GM21515 (cell line): ENCODE data around the gene PIP5K1A.
"Not testable (repeated sequence)": the region's sequence is repeated elsewhere in the genome, so short reads cannot be mapped to it uniquely, and the experiment has no call there.

Experiments
- ATAC-seq: cut with Tn5 transposase; IDR thresholded peaks from one replicate; pipeline ENCODE4 v1.9.1; 2021; ENCODE audit not compliant: unreplicated experiment

Gene PIP5K1A

GRCh38 chr1:151254217-151255213, 56.2 kb downstream of the PIP5K1A start, which contains the start of gene PSMD4:
Gene PSMD4, plus strand, starts transcription at chr1:151254734. Its CDS starts 49 bp downstream, at chr1:151254783.
- ATAC-seq, result peak; percentile 87

DNA sequence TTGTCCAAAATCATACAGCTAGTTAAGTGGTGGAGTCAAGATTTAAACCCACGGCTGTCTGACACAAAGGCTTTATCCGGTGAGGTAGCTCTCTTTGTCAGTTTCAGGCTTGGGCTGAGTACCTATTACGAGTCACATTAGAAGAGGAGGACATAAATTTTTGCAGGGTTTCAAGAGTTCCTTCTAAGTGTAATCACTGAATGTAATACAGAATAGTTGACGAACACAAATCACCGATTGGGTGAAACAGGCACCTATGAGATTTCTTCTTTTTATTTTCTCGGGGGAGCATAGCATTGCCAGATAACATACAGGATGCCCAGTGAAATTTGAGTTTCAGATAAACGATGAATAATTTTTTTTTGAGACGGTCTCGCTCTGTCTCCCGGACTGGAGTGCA, 57.0 kb downstream of the PIP5K1A start:
- ATAC-seq, result no peak

GRCh38 chr1:151259351-151259750, 61.0 kb downstream of the PIP5K1A start:
- no peak for ATAC-seq

DNA sequence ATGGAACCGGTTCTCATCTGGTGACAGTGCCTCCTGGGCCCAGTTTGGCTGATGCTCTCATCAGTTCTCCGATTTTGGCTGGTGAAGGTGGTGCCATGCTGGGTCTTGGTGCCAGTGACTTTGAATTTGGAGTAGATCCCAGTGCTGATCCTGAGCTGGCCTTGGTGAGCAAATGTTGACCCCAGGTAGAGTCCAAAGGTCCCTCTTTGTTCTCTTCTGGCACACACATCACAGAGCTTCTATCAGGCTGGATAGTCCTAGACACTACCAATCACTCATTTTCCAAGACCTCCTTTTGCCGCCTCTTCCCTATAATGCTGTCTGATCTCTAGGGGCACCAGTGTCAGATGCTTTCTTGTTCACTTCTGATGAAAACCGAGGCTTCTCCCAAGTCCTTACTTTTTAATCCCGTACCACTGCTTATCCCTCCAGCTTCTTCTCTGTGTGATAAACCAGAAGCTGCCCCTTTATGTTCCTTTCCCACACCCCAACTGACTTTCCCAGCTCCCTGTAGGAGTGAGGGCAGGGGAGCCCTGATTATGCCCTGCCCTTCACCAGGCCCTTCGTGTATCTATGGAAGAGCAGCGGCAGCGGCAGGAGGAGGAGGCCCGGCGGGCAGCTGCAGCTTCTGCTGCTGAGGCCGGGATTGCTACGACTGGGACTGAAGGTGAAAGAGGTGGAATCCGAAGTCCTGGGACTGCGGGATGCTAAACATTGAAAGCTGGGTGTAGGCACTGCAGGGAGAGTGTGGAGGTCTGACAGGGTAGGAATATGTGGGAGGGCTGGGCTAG, 67.3 kb downstream of the PIP5K1A start:
- no peak for ATAC-seq

- ATAC-seq, result no peak
Observed at GRCh38 chr1:151266315-151266714, 68.0 kb downstream of the PIP5K1A start.

GRCh38 chr1:151266821-151267220, 68.5 kb downstream of the PIP5K1A start:
- ATAC-seq, result no peak

DNA sequence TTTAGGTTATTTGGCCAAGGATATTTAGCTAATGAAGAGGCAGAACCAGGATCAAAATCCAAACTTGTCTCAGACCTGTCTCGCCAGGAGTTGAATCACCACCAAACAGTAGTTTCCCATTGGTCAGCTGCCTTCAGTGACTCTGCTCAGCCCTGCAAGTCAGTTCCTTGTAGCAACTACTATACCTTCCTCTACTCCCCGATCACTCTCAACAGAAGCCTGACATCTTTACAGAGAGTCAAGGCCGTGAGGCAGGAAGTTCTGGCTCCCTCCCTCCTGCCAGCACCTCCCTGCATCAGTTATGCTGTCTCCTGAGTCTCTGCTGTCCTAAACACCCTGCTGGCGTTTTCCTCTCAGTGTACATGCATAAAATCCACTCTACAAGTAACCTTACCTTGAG, 69.4 kb downstream of the PIP5K1A start:
- no peak for ATAC-seq

DNA sequence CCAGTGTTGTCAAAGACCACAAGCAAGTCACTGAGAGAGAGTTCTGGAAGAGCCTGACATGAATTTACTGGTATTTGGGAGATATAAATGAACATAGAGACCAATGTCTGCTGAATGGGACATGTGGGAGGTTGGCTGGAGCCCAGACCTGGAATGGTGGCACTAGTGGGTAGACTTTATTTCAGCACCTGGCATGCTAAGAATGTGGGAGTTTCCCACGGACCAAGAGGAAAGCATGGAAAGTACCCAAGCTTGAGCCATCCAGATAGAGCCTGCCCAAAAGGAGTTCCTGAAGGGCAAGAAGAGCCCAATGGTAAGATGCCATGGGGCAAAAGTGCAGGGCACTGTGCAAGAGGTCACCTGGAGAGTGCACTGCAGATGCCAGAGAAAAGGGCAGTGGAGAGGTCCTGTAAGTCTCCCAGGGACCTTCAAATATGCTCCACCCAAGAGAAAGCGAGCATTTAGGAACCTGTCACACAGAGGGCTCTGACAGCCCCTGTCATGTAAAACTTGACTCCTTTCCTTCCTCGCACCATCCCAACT, 75.6 kb downstream of the PIP5K1A start:
- no peak for ATAC-seq

GRCh38 chr1:151275341-151275740, 77.0 kb downstream of the PIP5K1A start:
- ATAC-seq, result not testable (repeated sequence)

- ATAC-seq, result no peak
Observed at GRCh38 chr1:151277249-151277648, 78.9 kb downstream of the PIP5K1A start.

- ATAC-seq, result peak; percentile 31
Observed at GRCh38 chr1:151281225-151281968, 83.0 kb downstream of the PIP5K1A start.

DNA sequence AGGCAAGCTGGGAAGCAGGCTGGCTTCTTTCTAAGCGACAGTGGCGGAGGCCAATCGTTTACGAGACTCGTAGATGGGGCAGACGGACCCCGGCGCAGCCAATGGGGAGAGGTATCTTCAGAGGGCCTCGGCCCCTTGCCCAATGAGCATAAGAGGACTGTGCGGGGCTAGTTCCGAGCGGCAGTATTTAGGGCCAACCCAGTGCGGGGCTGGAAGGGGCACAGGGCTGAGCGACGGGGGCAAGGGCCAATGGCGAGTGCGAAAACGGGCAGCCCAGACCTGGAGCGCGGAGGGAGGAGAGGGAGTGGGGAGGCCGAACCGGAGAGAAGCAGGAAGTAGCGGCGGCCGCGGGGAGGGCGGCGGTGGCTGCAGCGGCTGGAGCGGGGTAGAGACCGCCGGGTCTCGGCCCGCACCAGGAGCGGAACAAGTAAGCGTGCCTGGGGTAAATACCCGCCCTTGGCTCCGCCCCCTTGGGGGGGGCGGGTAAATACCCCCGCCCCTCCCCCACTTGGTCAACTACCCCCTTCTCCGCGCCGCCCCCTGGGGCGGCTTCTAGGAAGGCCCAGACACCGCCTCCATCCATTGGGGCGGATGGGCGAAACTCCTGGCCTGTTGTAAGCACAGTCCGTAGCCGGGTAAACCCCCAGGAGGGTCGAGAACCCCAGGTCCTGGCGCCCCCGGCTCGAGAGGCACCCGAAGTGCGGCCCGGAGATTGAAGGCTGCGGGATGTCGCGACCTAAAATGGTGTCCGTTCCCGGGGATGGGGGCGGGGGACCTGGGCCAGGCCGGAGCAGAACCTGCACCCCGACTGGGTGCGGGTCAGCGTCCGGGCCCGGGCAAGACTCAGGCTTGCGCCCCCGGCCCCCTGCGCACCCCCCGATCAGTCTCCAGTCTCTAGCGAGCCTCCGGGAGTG, 83.9 kb downstream of the PIP5K1A start, which contains the start of gene ZNF687:
Gene ZNF687 (plus strand): TSS at position 331 of the 914 bp plus-strand sequence. CDS start 3,993 bp downstream, outside the sequence.
- ATAC-seq, result peak; percentile 81

GRCh38 chr1:151282883-151283725, 84.8 kb downstream of the PIP5K1A start:
- ATAC-seq, result no peak

DNA sequence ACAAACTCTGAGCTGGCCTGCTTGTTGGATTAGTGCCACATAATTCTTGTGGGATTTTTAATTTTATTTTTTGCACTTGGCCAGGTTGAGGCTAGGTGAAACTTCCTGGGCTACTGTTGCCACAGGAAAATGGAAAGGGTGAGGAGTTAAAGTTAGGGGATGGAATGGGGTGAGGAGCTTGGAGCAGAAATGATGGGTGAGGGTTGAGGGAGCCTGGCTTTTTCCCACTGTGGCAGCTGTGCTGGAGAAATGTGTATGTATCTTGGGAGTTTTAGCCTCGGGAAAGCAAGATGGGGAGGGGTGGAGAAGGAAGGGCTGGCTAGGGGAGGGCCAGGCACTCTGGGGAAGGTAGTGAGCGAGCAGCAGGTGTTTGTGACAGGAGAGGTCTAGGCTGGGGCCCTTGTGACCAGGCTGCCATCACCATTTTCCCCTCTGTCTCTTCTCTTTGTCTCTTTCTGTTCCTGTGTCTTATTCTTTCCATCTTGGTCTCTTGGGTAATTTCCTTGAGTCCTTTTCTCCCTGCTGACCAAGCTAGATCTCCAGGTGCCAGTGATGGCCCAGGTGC, 85.7 kb downstream of the PIP5K1A start:
- no peak for ATAC-seq

DNA sequence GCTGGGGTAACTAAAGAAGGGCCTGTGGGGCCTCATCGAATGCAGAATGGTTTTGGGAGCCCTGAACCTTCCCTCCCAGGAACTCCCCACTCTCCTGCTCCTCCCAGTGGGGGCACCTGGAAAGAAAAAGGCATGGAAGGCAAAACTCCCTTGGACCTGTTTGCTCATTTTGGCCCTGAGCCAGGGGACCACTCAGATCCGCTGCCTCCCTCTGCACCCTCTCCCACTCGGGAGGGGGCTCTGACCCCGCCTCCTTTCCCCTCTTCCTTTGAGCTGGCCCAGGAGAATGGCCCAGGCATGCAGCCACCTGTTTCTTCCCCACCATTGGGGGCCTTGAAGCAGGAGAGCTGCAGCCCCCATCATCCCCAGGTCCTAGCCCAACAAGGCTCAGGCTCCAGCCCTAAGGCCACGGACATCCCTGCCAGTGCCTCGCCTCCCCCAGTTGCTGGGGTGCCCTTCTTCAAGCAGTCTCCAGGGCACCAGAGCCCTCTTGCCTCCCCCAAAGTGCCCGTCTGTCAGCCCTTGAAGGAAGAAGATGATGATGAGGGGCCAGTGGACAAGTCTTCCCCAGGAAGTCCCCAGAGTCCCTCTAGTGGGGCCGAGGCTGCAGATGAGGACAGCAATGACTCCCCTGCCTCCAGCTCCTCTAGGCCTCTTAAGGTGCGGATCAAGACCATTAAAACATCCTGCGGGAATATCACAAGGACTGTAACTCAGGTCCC, 88.4 kb downstream of the PIP5K1A start:
- no peak for ATAC-seq

- ATAC-seq, result no peak
Observed at GRCh38 chr1:151287341-151287699, 89.0 kb downstream of the PIP5K1A start.

- ATAC-seq, result no peak
Observed at GRCh38 chr1:151287767-151288500, 89.6 kb downstream of the PIP5K1A start.
